Endothelial cell of umbilical vein (primary cell): ENCODE measurements around the gene MAPK13. TPM values are rescaled to one million over a fixed set of nuclear protein-coding genes. Genes with fewer than 3 reads are reported as not detected.

ENCODE experiments used
- BruUV-seq: library from RNA; stranded (reverse); fragments of 400-500 nt; replicated peaks from 2 replicates; lab custom pipeline; 2021; lab: Mats Ljungman, UMichigan
- CTCF ChIA-PET: fragments of 300-600, 350-600 bp; sonication (Branson Sonifier 250); formaldehyde crosslinking; loops from one replicate; lab custom pipeline; 2021; ENCODE audit warnings: antibody characterized with exemption, inconsistent platforms; lab: Charles Lee
- POLR2A ChIA-PET: fragments of 300-600, 350-600 bp; sonication (Branson Sonifier 250); formaldehyde crosslinking; loops from one replicate; lab custom pipeline; 2021; ENCODE audit warnings: antibody characterized with exemption, inconsistent platforms; lab: Charles Lee
- DNase-seq: peaks from one replicate; pipeline ENCODE4 v3.0.0-alpha.2; 2011; ENCODE audit warnings: low read depth, low spot score
- FAIRE-seq: peaks from 2 replicates; lab custom pipeline; 2011; peaks lifted over from hg19 to GRCh38; lab: Jason Lieb, UNC
- H2AFZ ChIP-seq: 2 replicates; pipeline ENCODE4 v1.6.0; 2012; ENCODE audit warnings: low read depth, low read length, control low read depth, inconsistent platforms
- H3K27ac ChIP-seq: 2 replicates; pipeline ENCODE4 v1.5.1; 2011; ENCODE audit warnings: low read depth, mild to moderate bottlenecking, control low read depth, low read length, moderate library complexity; ENCODE audit not compliant: insufficient read depth
- H3K27me3 ChIP-seq, 2 experiments: 2 replicates each; pipeline versions ENCODE4 v1.6.0 to v1.6.1; 2011; ENCODE audit warnings: low read length in 2 of 2, mixed read lengths in 1 of 2; ENCODE audit not compliant: control insufficient read depth in 2 of 2, insufficient read depth in 2 of 2
- H3K36me3 ChIP-seq, 2 experiments: 2 replicates in 1 of 2; 3 replicates in 1 of 2; pipeline ENCODE4 v1.5.1; 2011; ENCODE audit warnings: low read length in 2 of 2, mild to moderate bottlenecking in 1 of 2, moderate library complexity in 1 of 2; ENCODE audit not compliant: control insufficient read depth in 2 of 2, insufficient read depth in 2 of 2; ENCODE audit errors: extremely low read depth in 1 of 2
- H3K4me1 ChIP-seq: 3 replicates; pipeline ENCODE4 v1.5.1; 2011; ENCODE audit warnings: mild to moderate bottlenecking, low read length; ENCODE audit not compliant: control insufficient read depth, insufficient read depth; ENCODE audit errors: extremely low read depth
- H3K4me2 ChIP-seq: 2 replicates; pipeline ENCODE4 v1.6.1; 2011; ENCODE audit warnings: low read length, control low read depth, mixed read lengths; ENCODE audit not compliant: insufficient read depth
- H3K4me3 ChIP-seq, 3 experiments: fragments of 200-600 bp in 1 of 3; sonication (generic), shearing (Covaris generic) in 1 of 3; replicated peaks in 1 of 3; 2 replicates each; pipeline ENCODE4 v1.5.1; 2011 to 2016; ENCODE audit warnings: control low read depth in 3 of 3, low read length in 3 of 3, mild to moderate bottlenecking in 2 of 3, inconsistent platforms in 1 of 3, low read depth in 1 of 3, moderate library complexity in 1 of 3; ENCODE audit not compliant: insufficient read depth in 1 of 3
- H3K79me2 ChIP-seq: 2 replicates; pipeline ENCODE4 v1.6.0; 2012; ENCODE audit warnings: low read length, inconsistent platforms; ENCODE audit not compliant: control insufficient read depth, insufficient read depth
- H3K9ac ChIP-seq: replicated peaks from 2 replicates; pipeline ENCODE3; 2011; ENCODE audit warnings: low read length, control low read depth; ENCODE audit not compliant: insufficient read depth; ENCODE audit errors: extremely low read depth
- H3K9me1 ChIP-seq: replicated peaks from 3 replicates; pipeline ENCODE4 v1.6.0; 2011; ENCODE audit warnings: mild to moderate bottlenecking, low read length; ENCODE audit not compliant: control insufficient read depth, insufficient read depth; ENCODE audit errors: extremely low read depth
- H3K9me3 ChIP-seq: replicated peaks from 2 replicates; pipeline ENCODE4 v1.5.1; 2012; ENCODE audit warnings: low read length, inconsistent platforms; ENCODE audit not compliant: control insufficient read depth, insufficient read depth
- H4K20me1 ChIP-seq: replicated peaks from 2 replicates; pipeline ENCODE3; 2011; ENCODE audit warnings: mild to moderate bottlenecking, low read length; ENCODE audit not compliant: control insufficient read depth, insufficient read depth; ENCODE audit errors: extremely low read depth
- EZH2 ChIP-seq: IDR thresholded peaks from 2 replicates; pipeline ENCODE4 v1.6.1; 2012; ENCODE audit warnings: borderline replicate concordance, low read depth, mild to moderate bottlenecking, moderate library complexity, low read length, inconsistent platforms; ENCODE audit not compliant: severe bottlenecking
- FOS ChIP-seq: IDR thresholded peaks from 2 replicates; pipeline ENCODE4 v1.6.1; 2011; ENCODE audit warnings: mild to moderate bottlenecking, low read length, moderate library complexity, borderline replicate concordance; ENCODE audit not compliant: insufficient read depth
- GATA2 ChIP-seq: IDR thresholded peaks from 2 replicates; pipeline ENCODE4 v1.7.0; 2011; ENCODE audit warnings: low read depth, mild to moderate bottlenecking, moderate library complexity, mixed read lengths, low read length; ENCODE audit not compliant: insufficient read length, insufficient read depth
- JUN ChIP-seq: IDR thresholded peaks from 2 replicates; pipeline ENCODE4 v1.6.1; 2011; ENCODE audit warnings: borderline replicate concordance, low read depth; ENCODE audit not compliant: insufficient read length, insufficient read depth
- MYC ChIP-seq: IDR thresholded peaks from one replicate; pipeline ENCODE4 v1.6.1; 2011; ENCODE audit warnings: mild to moderate bottlenecking, low read depth, low read length
- POLR2A ChIP-seq: IDR thresholded peaks from 2 replicates; pipeline ENCODE4 v1.6.1; 2012; ENCODE audit warnings: low read depth, mild to moderate bottlenecking, control low read depth, low read length
- POLR2AphosphoS5 ChIP-seq: IDR thresholded peaks from 2 replicates; pipeline ENCODE4 v1.6.1; 2012; ENCODE audit warnings: low read depth, mild to moderate bottlenecking, control low read depth, low read length, moderate library complexity; ENCODE audit not compliant: insufficient read depth
- dilution Hi-C: fragments of 300-500 bp; cut with MboI; formaldehyde crosslinking; loops from one replicate; pipeline ENCODE4 v1.15.0; 2019; ENCODE audit warnings: low sequenced_read_pairs; ENCODE audit not compliant: extremely low pct_ligation_motif_present
- intact Hi-C: fragments of 100-400 bp; cut with micrococcal nuclease; formaldehyde crosslinking; loops from one replicate; pipeline ENCODE4 v1.10.0; 2022
- polyA plus RNA-seq, 4 experiments: library from polyadenylated mRNA; depleted of rRNA in 3 of 4; stranded (reverse) in 3 of 4; unstranded in 1 of 4; fragments of >200 nt; gene quantifications; 2 replicates each; pipeline versions ENCODE4 v1.2.1 to v1.2.3, GENCODE V29; 2011 to 2012; ENCODE audit warnings: missing spikeins in 1 of 4
- total RNA-seq: library from RNA; stranded (reverse); gene quantifications from 2 replicates; pipeline ENCODE4 v1.2.3, GENCODE V29; 2021
- TF ChIP-seq, protein P1 (sequence below), 2 donors: IDR thresholded peaks; 1 replicate in 1 of 2; 2 replicates in 1 of 2; pipeline ENCODE4 v1.5.1; 2011; ENCODE audit warnings: low read length in 2 of 2, mild to moderate bottlenecking in 2 of 2, moderate library complexity in 2 of 2, control low read depth in 1 of 2, inconsistent platforms in 1 of 2, low read depth in 1 of 2; ENCODE audit not compliant: insufficient read depth in 1 of 2; ENCODE audit errors: extremely low read depth in 1 of 2
- TF ChIP-seq, protein P2 (sequence below): IDR thresholded peaks from 2 replicates; pipeline ENCODE4 v1.6.1; 2011; ENCODE audit not compliant: insufficient read depth, insufficient read length

MAPK13 gene
- total and polyA plus RNA-seq, 2 donors (not counting 3 experiments of a cell fraction or from before 2014, with no cell fraction given): 9.0 to 11.6 TPM

DNA sequence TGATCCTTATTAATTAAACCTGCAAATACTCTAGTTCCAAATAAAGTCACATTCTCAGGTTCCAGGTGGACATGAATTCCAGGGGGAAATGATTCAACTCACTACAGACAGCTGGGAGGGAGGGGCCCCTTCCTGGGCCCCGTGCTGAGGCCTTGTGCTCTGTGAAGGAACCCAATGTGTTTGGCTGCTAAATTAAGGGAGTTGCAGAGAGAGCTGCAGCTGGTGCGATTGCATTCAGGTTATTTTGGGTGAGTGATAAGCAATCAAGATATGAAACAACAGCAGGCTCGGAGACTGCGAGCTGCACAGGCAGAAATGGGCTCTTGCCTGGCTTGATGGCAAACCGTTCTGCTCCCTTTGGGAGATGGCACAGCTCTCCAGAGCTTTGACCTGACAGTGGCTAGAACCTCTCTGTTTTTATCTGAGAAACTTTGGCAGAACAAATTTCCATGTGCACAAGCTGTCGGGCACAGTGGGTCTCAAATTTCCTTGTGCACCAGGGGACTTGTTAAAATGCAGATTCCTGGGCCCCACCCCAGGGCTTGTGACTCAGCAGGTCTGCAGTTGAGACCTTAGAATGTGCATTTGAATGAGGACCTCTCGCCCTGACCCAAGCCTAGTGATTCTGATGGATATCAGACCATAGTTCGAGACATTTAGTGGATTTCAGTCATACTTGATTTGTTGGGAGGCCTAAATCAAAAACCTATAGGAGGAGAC lies 9.8 kb downstream of the MAPK13 start:
- POLR2A ChIA-PET: no interaction called here

More for the DNA sequence above, 9.8 kb downstream of the MAPK13 start:
- H4K20me1 ChIP-seq: no peaks in the 10 kb centered on the region
- H2AFZ ChIP-seq: no peak overlapping the region
- H3K9me3 ChIP-seq: no peaks in the 10 kb centered on the region
- no peak overlapping the region for H3K4me2 ChIP-seq
- TF ChIP-seq, protein P1, sequence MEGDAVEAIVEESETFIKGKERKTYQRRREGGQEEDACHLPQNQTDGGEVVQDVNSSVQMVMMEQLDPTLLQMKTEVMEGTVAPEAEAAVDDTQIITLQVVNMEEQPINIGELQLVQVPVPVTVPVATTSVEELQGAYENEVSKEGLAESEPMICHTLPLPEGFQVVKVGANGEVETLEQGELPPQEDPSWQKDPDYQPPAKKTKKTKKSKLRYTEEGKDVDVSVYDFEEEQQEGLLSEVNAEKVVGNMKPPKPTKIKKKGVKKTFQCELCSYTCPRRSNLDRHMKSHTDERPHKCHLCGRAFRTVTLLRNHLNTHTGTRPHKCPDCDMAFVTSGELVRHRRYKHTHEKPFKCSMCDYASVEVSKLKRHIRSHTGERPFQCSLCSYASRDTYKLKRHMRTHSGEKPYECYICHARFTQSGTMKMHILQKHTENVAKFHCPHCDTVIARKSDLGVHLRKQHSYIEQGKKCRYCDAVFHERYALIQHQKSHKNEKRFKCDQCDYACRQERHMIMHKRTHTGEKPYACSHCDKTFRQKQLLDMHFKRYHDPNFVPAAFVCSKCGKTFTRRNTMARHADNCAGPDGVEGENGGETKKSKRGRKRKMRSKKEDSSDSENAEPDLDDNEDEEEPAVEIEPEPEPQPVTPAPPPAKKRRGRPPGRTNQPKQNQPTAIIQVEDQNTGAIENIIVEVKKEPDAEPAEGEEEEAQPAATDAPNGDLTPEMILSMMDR (IDR thresholded peaks at IDR 0.05; ENCODE audit: extremely low read depth in 1 of 2, insufficient read depth in 1 of 2, low read depth in 1 of 2, low read length in 2 of 2): no peak
- TF ChIP-seq POLR2AphosphoS5 (no peak), GATA2 (no peak), MYC (no peak), POLR2A (no peak), FOS (no peak), JUN (no peak), EZH2 (no peak)
- TF ChIP-seq, protein P2, sequence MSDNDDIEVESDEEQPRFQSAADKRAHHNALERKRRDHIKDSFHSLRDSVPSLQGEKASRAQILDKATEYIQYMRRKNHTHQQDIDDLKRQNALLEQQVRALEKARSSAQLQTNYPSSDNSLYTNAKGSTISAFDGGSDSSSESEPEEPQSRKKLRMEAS: no peak
- H3K36me3 ChIP-seq: no peaks in the 10 kb centered on the region
- no peaks in the 10 kb centered on the region for H3K4me1 ChIP-seq
- no peaks in the 10 kb centered on the region for H3K79me2 ChIP-seq
- DNase-seq (no peak), FAIRE-seq (no peak)
- H3K9ac ChIP-seq: no peak overlapping the region
- no peak overlapping the region for H3K4me3 ChIP-seq
- dilution Hi-C loops (no loop called here), intact Hi-C loops (no loop called here)
- CTCF ChIA-PET: interaction anchor here (1.0 to 2.5 kb wide), 12 partner anchors 14 to 221 kb away, joined by 3 to 11 read pairs (median 4); no protein-coding TSS in a partner anchor
- BruUV-seq: no TSS peak
- no peaks in the 10 kb centered on the region for H3K9me1 ChIP-seq
- H3K27me3 ChIP-seq: no peaks in the 10 kb centered on the region
- no peak overlapping the region for H3K27ac ChIP-seq
